GM12865 (cell line): ENCODE data around the gene UBFD1.
"Not testable (repeated sequence)": the region's sequence is repeated elsewhere in the genome, so short reads cannot be mapped to it uniquely, and the experiment has no call there.

ENCODE experiments used
- DNase-seq: peaks from one replicate; pipeline ENCODE4 v3.0.0; 2010; ENCODE audit warnings: low read depth
- H3K4me3 ChIP-seq: 2 replicates; pipeline ENCODE4 v1.5.1; 2011; ENCODE audit warnings: mild to moderate bottlenecking, low read depth, low read length, control low read depth
- CTCF ChIP-seq: IDR thresholded peaks from 2 replicates; pipeline ENCODE4 v1.5.1; 2011; ENCODE audit warnings: low read length, control low read depth, low read depth, inconsistent platforms; ENCODE audit not compliant: insufficient read depth; ENCODE audit errors: missing control alignments

The UBFD1 gene

DNA sequence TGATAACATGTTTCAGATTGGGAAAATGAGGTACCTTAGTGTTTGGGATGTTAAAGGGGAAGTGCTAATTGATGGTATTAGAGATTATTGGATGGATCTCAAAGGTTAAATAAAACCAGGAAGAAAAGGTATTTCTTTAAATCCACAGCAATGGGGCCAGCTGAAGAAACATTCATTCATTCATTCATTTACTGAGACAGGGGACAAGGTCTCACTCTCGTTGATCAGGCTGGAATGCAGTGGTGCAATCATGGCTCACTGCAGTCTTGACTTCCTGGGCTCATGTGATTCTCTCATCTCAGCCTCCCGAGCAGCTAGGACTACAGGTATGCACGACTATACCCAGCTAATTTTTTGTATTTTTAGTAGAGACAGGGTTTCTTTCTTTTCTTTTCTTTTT, 20.1 kb upstream of the UBFD1 start:
- no peak overlapping the region for H3K4me3 ChIP-seq
- TF ChIP-seq CTCF: no peak
- no peak for DNase-seq

DNA sequence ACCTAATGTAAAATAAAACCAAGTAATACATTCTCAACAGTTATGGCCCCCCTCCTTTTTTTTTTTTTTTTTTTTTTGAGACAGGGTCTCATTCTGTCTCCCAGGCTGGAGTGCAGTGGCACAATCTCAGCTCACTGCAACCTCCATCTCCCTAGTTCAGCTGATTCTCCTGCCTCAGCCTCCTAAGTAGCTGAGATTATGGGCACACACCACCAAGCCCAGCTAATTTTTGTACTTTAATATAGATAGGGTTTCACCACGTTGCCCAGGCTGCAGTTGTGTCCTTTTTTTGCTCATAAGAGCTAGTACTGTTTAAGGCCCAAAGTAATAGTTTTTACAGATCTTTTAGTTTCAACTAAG, 18.6 kb upstream of the UBFD1 start:
- H3K4me3 ChIP-seq: no peak overlapping the region
- TF ChIP-seq CTCF: no peak
- no peak for DNase-seq

GRCh38 chr16:23539984-23540816, 17.3 kb upstream of the UBFD1 start:
- DNase-seq: no peak
- no peak overlapping the region for H3K4me3 ChIP-seq
- TF ChIP-seq CTCF: no peak

GRCh38 chr16:23540817-23541178, 16.7 kb upstream of the UBFD1 start:
- not testable (repeated sequence) for H3K4me3 ChIP-seq, DNase-seq

- no peak for DNase-seq
- H3K4me3 ChIP-seq: no peak overlapping the region
- TF ChIP-seq CTCF: no peak
Observed at GRCh38 chr16:23544436-23544835, 13.1 kb upstream of the UBFD1 start.

DNA sequence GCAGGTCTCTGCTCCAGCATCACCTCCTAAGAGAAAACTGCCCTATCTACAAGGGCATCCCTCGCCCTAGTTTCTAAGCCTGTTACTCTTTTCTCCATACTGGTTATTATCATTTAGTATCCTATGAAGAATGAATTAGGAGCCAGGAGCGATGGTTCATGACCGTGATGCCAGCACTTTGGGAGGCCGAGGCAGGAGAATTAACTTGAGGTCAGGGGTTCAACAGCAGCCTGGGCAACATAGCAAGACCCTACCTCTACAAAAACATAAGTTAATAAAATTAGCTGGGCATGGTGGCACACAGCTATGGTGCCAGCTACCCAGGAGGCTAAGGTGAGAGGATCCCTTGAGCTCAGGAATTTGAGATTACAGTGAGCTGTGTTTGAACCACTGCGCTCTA, 7.6 kb upstream of the UBFD1 start:
- H3K4me3 ChIP-seq: no peak overlapping the region

DNA sequence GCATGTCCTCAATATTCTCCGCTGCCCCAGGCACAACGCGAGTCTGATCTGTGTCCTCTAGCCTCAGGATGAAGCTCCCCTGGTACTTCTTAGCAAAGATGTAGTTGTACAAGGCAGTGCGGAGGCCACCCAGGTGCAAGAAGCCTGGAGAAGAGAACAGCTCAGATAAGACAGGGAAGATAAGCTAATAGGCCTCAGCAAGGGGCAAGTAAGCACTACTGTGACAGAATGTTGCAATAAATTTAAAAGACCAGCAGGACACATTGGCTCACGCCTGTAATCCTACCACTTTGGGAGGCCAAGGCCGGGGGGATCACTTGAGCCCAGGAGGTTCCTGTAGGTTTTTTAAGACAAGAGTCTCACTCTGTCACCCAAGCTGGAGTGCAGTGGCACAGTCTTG, 5.4 kb upstream of the UBFD1 start:
- TF ChIP-seq CTCF: no peak
- DNase-seq: no peak
- H3K4me3 ChIP-seq: no peak overlapping the region

More for the DNA sequence above, 7.6 kb upstream of the UBFD1 start:
- no peak for TF ChIP-seq CTCF
- no peak for DNase-seq

DNA sequence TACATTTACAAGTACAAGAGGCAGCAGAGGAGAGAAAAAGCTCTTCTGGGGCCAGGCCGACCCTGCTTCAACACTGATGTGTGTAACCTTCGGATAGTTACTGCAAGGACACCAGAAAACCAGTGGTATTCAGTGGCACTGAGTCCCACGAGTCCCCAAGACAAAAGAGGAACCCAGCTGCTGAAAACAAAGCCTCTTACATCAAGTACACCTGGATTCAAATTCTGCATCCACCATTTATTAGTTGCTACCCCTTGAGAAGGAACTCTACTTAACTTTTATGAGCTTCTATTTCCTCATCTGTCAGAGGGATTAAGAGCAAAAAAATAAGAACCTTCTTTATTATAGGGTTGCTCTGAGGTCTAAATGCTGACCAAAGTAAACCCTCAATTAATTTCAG, 3.0 kb upstream of the UBFD1 start:
- no peak for TF ChIP-seq CTCF
- DNase-seq: no peak
- H3K4me3 ChIP-seq: no peak overlapping the region
